Measurements from ENCODE around the gene TNFRSF4.

The TNFRSF4 gene

GRCh38 chr1:1202831-1203560 lies 11.0 kb downstream of the TNFRSF4 start:
- Histone ChIP-seq H3K27me3 (ENCODE audit: control insufficient read depth in 1 of 2, insufficient read depth in 2 of 2, low read length in 2 of 2) (peaks cover 29 to 31% of the 10 kb centered on the region in 2 donors), H3K4me1 (ENCODE audit: control insufficient read depth in 1 of 2, insufficient read depth in 2 of 2, low read length in 2 of 2) (peaks cover 7 to 8% of the 10 kb centered on the region in 2 donors), H3K36me3 (ENCODE audit: control insufficient read depth in 1 of 2, insufficient read depth in 2 of 2, low read length in 2 of 2) (no peaks in the 10 kb centered on the region), H3K9ac (ENCODE audit: low read depth in 1 of 2, low read length in 2 of 2) (no peak overlapping the region), H3K4me3 (ENCODE audit: low read depth in 1 of 2, low read length in 2 of 2) (no peak overlapping the region), H3K27ac (ENCODE audit: low read depth, low read length) (no peak overlapping the region), H3K9me3 (ENCODE audit: control insufficient read depth in 1 of 2, low read length in 2 of 2) (no peaks in the 10 kb centered on the region)

- Histone ChIP-seq H3K27ac (ENCODE audit: low read depth, low read length) (no peak overlapping the region), H3K4me1 (ENCODE audit: control insufficient read depth in 1 of 2, insufficient read depth in 2 of 2, low read length in 2 of 2) (peaks cover 0 to 3% of the 10 kb centered on the region in 2 donors), H3K9me3 (ENCODE audit: control insufficient read depth in 1 of 2, low read length in 2 of 2) (no peaks in the 10 kb centered on the region), H3K9ac (ENCODE audit: low read depth in 1 of 2, low read length in 2 of 2) (no peak overlapping the region), H3K36me3 (ENCODE audit: control insufficient read depth in 1 of 2, insufficient read depth in 2 of 2, low read length in 2 of 2) (no peaks in the 10 kb centered on the region), H3K27me3 (ENCODE audit: control insufficient read depth in 1 of 2, insufficient read depth in 2 of 2, low read length in 2 of 2) (peaks cover 16 to 17% of the 10 kb centered on the region in 2 donors), H3K4me3 (ENCODE audit: low read depth in 1 of 2, low read length in 2 of 2) (no peak overlapping the region)
Observed at GRCh38 chr1:1200876-1201810, 12.8 kb downstream of the TNFRSF4 start.

GRCh38 chr1:1199961-1200875 lies 13.7 kb downstream of the TNFRSF4 start:
- Histone ChIP-seq H3K4me1 (ENCODE audit: control insufficient read depth in 1 of 2, insufficient read depth in 2 of 2, low read length in 2 of 2) (no peaks in the 10 kb centered on the region), H3K4me3 (ENCODE audit: low read depth in 1 of 2, low read length in 2 of 2) (no peak overlapping the region), H3K9me3 (ENCODE audit: control insufficient read depth in 1 of 2, low read length in 2 of 2) (no peaks in the 10 kb centered on the region), H3K9ac (ENCODE audit: low read depth in 1 of 2, low read length in 2 of 2) (no peak overlapping the region), H3K27me3 (ENCODE audit: control insufficient read depth in 1 of 2, insufficient read depth in 2 of 2, low read length in 2 of 2) (peaks cover 9 to 13% of the 10 kb centered on the region in 2 donors), H3K27ac (ENCODE audit: low read depth, low read length) (no peak overlapping the region), H3K36me3 (ENCODE audit: control insufficient read depth in 1 of 2, insufficient read depth in 2 of 2, low read length in 2 of 2) (no peaks in the 10 kb centered on the region)

- Histone ChIP-seq H3K4me1 (ENCODE audit: control insufficient read depth in 1 of 2, insufficient read depth in 2 of 2, low read length in 2 of 2) (no peaks in the 10 kb centered on the region), H3K9ac (ENCODE audit: low read depth in 1 of 2, low read length in 2 of 2) (no peak overlapping the region), H3K27ac (ENCODE audit: low read depth, low read length) (no peak overlapping the region), H3K4me3 (ENCODE audit: low read depth in 1 of 2, low read length in 2 of 2) (no peak overlapping the region), H3K36me3 (ENCODE audit: control insufficient read depth in 1 of 2, insufficient read depth in 2 of 2, low read length in 2 of 2) (no peaks in the 10 kb centered on the region), H3K27me3 (ENCODE audit: control insufficient read depth in 1 of 2, insufficient read depth in 2 of 2, low read length in 2 of 2) (peaks cover 7 to 9% of the 10 kb centered on the region in 2 donors), H3K9me3 (ENCODE audit: control insufficient read depth in 1 of 2, low read length in 2 of 2) (peaks cover 0 to 5% of the 10 kb centered on the region in 2 donors)
Observed at GRCh38 chr1:1199141-1199960, 14.6 kb downstream of the TNFRSF4 start.

- Histone ChIP-seq H3K27ac (ENCODE audit: low read depth, low read length) (no peak overlapping the region), H3K36me3 (ENCODE audit: control insufficient read depth in 1 of 2, insufficient read depth in 2 of 2, low read length in 2 of 2) (no peaks in the 10 kb centered on the region), H3K27me3 (ENCODE audit: control insufficient read depth in 1 of 2, insufficient read depth in 2 of 2, low read length in 2 of 2) (peaks cover 4 to 9% of the 10 kb centered on the region in 2 donors), H3K9ac (ENCODE audit: low read depth in 1 of 2, low read length in 2 of 2) (no peak overlapping the region), H3K4me3 (ENCODE audit: low read depth in 1 of 2, low read length in 2 of 2) (no peak overlapping the region), H3K4me1 (ENCODE audit: control insufficient read depth in 1 of 2, insufficient read depth in 2 of 2, low read length in 2 of 2) (no peaks in the 10 kb centered on the region), H3K9me3 (ENCODE audit: control insufficient read depth in 1 of 2, low read length in 2 of 2) (peaks cover 0 to 5% of the 10 kb centered on the region in 2 donors)
Observed at GRCh38 chr1:1198423-1199140, 15.4 kb downstream of the TNFRSF4 start.

GRCh38 chr1:1197551-1198422 lies 16.2 kb downstream of the TNFRSF4 start:
- Histone ChIP-seq H3K9ac (ENCODE audit: low read depth in 1 of 2, low read length in 2 of 2) (no peak overlapping the region), H3K27ac (ENCODE audit: low read depth, low read length) (no peak overlapping the region), H3K4me1 (ENCODE audit: control insufficient read depth in 1 of 2, insufficient read depth in 2 of 2, low read length in 2 of 2) (no peaks in the 10 kb centered on the region), H3K27me3 (ENCODE audit: control insufficient read depth in 1 of 2, insufficient read depth in 2 of 2, low read length in 2 of 2) (peaks cover 4 to 9% of the 10 kb centered on the region in 2 donors), H3K36me3 (ENCODE audit: control insufficient read depth in 1 of 2, insufficient read depth in 2 of 2, low read length in 2 of 2) (no peaks in the 10 kb centered on the region), H3K9me3 (ENCODE audit: control insufficient read depth in 1 of 2, low read length in 2 of 2) (peaks cover 0 to 5% of the 10 kb centered on the region in 2 donors), H3K4me3 (ENCODE audit: low read depth in 1 of 2, low read length in 2 of 2) (no peak overlapping the region)

GRCh38 chr1:1197188-1197500 lies 16.8 kb downstream of the TNFRSF4 start:
- H3K27me3 ChIP-seq (ENCODE audit: control insufficient read depth in 1 of 2, insufficient read depth in 2 of 2, low read length in 2 of 2): peaks cover 4 to 9% of the 10 kb centered on the region in 2 donors
- no peak overlapping the region for H3K27ac ChIP-seq (ENCODE audit: low read depth, low read length)
- H3K9me3 ChIP-seq (ENCODE audit: control insufficient read depth in 1 of 2, low read length in 2 of 2): peaks cover 0 to 5% of the 10 kb centered on the region in 2 donors
- no peaks in the 10 kb centered on the region for H3K36me3 ChIP-seq (ENCODE audit: control insufficient read depth in 1 of 2, insufficient read depth in 2 of 2, low read length in 2 of 2)
- no peak overlapping the region for H3K4me3 ChIP-seq (ENCODE audit: low read depth in 1 of 2, low read length in 2 of 2)
- no peaks in the 10 kb centered on the region for H3K4me1 ChIP-seq (ENCODE audit: control insufficient read depth in 1 of 2, insufficient read depth in 2 of 2, low read length in 2 of 2)
- H3K9ac ChIP-seq (ENCODE audit: low read depth in 1 of 2, low read length in 2 of 2): no peak overlapping the region

- Histone ChIP-seq H3K27me3 (ENCODE audit: control insufficient read depth in 1 of 2, insufficient read depth in 2 of 2, low read length in 2 of 2) (peaks cover 4 to 9% of the 10 kb centered on the region in 2 donors), H3K4me1 (ENCODE audit: control insufficient read depth in 1 of 2, insufficient read depth in 2 of 2, low read length in 2 of 2) (no peaks in the 10 kb centered on the region), H3K36me3 (ENCODE audit: control insufficient read depth in 1 of 2, insufficient read depth in 2 of 2, low read length in 2 of 2) (no peaks in the 10 kb centered on the region), H3K9ac (ENCODE audit: low read depth in 1 of 2, low read length in 2 of 2) (no peak overlapping the region), H3K4me3 (ENCODE audit: low read depth in 1 of 2, low read length in 2 of 2) (no peak overlapping the region), H3K9me3 (ENCODE audit: control insufficient read depth in 1 of 2, low read length in 2 of 2) (peaks cover 0 to 5% of the 10 kb centered on the region in 2 donors), H3K27ac (ENCODE audit: low read depth, low read length) (no peak overlapping the region)
Observed at GRCh38 chr1:1196431-1197187, 17.3 kb downstream of the TNFRSF4 start.
